Islet of Langerhans (tissue), 1 donor: ENCODE measurements around the gene GREB1L.
"Not testable (repeated sequence)": the region's sequence is repeated elsewhere in the genome, so short reads cannot be mapped to it uniquely, and the experiment has no call there.

Experiments used
- FAIRE-seq: peaks from one replicate; lab custom pipeline; 2011; peaks lifted over from hg19 to GRCh38; lab: Jason Lieb, UNC

GREB1L gene

DNA sequence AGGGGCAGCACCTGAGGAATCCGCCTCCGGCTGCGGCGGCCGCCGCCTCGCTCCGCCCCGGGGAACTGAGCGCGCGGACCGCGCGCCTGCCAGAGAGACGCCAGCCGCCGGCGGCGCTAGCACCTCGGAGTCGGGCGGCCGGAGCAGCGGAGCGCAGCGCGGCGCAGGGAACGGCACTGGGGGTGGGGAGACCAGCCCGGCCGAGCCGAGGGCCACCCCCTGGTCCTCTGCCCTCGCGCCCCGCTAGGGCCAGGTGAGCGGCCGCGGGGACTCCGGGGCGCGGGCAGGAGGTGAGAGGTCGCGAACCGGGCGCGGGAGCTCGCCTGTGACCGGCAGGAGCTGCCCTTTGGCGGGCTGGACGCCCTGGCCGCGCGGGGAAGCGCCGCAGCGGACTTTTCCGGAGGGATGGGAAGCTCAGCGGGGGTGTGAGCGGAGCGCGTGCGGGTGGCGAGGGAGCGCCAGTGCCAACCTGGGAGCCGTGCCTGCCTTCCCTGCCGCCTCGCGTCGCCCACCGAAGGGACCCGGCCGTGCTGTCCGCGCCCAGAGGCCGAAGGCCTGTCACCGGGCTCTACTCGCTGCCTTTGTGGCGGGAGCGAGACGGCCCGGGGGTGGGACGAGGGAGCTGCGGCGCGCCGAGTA, at the start of gene GREB1L:
GREB1L (plus strand) TSS at position 92 of the 639 bp plus-strand sequence. CDS start 141,287 bp downstream, outside the sequence.
- FAIRE-seq = no peak

DNA sequence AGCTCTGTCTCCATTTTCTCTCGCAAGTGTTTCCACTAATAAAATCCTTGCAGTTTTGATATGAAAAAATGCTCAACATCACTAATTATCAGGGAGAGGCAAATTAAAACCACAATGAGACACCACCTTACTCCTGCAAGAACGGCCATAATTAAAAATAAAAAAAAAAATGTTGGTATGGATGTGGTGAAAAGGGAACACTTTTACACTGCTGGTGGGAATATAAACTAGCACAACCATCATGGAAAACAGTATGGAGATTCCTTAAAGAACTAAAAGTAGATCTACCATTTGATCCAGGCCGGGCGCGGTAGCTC, 49.8 kb upstream of the GREB1L start:
- no peak for FAIRE-seq

DNA sequence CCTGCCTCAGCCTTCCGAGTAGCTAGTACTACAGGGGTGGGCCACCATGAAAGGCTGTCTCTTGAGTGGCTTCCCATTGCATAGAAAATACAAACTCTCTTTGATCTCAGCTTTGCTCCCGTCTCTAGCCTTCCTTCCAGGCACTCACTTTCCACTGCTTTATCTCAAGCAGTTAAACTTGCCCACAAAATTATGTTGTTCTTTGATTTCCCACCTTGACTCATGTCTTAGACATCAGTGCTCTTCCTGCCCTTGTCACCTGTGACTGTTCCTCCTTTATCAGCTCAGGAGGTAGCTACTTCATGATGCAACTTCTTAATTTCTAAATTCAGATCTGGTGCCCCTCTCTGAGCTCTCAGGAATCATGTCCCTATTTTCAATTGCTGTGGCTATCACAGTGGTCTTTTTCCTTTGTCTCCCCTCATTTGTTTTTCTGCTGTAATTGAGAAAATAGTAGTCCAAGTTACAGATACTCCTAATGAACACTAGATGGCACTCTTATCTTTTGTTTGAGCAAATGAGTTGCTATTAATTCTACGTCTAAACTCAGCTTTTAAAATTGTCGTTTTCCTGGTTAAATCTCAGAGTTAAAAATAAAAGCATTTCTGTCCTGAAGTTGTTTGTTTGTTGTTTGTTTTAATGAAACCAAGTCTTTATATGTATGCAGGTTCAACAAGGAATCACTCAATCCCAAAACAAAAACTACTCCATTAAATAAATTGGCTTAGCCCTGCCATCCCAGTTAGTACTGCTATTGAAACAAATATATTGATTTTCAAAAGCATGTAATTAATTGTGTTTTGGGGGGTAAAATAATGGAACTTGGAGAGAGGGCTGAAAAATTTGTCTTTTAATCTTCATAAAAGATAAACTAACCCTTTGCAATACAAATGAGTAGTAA, 46.9 kb upstream of the GREB1L start:
- peak; percentile 100 for FAIRE-seq

DNA sequence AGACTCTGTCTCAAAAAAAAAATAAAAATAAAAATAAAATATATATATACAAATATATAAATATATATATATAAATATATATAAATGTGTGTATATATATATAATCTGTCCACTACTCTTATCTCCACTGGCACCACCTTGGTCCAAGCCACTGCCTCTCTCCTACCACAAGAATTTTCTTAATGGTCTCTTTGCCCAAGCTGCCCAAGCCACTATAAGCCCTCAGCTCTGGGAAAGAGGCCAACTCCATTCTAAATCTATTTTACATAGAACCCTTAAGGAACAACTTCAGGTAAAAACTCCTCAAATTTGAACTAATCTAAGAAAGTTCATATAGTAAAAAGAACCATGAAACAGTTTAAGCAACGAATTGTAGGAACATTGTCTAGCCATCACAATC, 45.6 kb upstream of the GREB1L start:
- no peak for FAIRE-seq

DNA sequence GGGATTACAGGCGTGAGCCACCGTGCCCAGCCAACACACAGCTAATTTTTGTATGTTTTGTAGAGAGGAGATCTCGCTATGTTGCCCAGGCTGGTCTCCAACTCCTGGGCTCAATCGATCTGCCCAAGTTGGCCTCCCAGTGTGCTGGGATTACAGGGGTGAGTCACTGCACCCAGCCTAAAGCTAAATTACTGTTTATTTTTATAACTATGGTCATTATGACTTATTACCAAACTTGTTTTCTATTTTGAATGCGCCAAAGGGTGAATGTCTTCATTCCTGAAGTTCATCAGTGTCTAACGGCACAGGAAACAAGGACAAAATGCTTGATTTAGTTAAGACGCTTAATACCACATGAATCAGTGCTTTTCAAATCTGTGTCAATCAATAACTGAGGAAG, 38.9 kb upstream of the GREB1L start:
- no peak for FAIRE-seq

DNA sequence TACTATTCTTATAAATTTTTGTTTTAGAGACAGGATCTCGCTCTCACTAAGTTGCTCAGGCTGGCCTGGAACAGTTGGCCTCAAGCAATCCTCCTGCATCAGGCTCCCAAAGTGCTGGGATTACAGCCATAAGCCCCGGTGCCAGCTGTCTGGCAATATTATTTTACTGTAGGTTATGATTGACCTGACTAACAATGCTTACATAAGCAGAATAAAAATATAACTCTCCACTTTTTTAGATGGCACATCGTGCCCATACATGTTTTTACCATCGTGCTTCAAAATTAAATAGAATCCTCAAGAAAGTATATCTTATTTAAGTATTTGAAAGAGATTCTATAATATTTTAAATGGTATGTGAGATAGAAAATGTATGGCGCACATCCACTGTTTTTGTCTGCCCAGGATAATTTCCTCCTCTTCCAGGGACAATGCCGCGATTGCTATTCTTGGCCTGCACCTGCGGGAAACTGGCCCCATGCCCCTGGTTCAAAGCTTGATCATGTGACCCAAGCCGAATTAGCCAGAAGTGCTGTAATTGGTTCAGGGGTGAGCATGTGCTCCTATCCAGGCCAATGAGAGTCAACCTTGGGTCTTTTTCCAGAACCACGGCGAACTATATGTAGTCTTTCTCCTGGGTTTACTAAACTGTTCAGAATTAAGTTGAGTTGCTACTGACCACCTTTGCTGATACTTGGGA, 38.3 kb upstream of the GREB1L start:
- no peak for FAIRE-seq

DNA sequence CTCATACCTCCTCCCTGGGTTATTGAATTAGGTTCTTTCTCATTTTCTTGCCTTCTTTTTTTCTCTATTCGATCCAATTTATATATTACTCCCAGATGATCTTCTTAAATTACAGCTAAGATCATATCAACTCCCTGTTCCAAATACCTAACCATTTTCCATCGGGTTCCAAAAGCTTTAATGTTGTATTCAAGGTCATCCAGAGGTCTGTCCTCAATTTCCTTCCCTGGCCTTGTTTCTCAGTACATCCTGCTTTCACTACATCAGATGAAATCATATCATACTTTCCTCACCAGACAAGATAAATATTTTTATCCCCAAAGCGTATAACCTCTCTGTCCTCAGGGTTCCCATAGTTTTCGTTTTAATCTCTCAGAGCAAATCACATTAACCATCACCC, 36.3 kb upstream of the GREB1L start:
- no peak for FAIRE-seq

DNA sequence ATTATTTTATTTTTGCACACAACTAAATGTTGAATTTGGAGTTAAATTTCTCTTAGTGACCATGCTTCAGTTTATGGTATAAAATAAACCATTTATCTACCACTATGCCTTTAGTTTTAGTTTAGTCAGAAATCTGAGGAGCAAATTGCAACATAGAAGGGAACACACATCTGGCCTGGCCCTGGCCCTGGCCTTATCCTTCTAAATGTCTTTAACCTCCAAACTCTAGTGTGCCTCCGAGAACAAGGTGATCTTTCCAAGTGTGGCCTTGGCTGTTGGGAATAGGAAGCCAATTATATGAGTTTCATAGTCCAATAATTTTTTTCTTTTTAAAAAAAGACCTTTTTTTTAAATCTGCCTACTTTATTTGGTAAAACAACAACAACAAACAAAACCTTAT, 31.8 kb upstream of the GREB1L start:
- no peak for FAIRE-seq

DNA sequence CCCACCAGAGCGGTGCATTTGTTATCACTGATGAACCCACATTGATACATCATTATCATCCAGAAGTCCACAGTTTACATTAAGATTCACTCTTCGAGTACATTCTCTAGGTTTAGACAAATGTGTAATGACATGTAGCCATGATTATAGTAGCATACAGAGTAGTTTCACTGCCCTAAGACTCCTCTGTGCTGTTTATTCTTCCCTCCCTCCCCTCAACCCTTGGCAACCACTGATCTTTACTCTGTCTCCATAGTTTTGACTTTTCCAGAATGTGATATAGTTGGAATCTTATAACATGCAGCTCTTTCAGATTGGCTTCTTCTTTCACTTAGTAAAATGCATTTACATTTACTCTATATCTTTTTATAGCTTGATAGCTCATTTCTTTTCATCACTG, 31.2 kb upstream of the GREB1L start:
- no peak for FAIRE-seq

DNA sequence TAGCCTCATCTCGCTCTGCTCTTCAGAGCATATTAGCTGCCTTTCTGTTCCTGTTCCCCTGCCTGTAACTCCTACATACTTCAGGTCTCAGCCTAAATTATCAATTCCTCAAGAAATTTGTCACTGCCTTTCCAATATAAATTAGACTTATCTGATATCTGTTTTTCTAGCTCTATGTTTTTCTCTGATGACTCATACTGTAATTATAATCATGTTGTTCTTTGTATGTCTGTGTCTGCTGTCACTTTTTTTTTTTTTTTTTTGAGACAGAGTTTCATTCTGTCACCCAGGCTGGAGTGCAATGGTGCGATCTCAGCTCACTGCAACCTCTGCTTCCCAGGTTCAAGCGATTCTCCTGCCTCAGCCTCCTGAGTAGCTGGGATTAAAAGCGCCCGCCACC, 27.6 kb upstream of the GREB1L start:
- not testable (repeated sequence) for FAIRE-seq

DNA sequence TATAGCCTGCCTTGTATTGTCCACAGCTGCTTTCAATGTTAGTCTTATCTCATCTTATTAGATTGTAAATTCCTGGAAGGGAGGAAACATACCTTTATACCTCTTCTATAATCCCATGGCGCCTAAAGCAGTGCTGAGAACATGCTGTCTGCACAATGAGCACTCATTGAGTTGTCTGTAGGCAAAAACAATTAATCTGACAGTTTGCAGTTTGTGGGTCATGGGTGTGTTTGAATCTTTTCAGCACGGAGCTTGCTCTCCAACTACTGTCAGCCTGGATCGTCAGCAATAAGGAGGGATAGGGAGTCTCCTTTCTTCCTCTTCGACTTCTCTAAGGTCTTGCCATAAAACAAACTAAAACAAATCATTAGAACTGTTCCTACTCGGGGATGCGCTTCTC, 26.5 kb upstream of the GREB1L start:
- FAIRE-seq = no peak

DNA sequence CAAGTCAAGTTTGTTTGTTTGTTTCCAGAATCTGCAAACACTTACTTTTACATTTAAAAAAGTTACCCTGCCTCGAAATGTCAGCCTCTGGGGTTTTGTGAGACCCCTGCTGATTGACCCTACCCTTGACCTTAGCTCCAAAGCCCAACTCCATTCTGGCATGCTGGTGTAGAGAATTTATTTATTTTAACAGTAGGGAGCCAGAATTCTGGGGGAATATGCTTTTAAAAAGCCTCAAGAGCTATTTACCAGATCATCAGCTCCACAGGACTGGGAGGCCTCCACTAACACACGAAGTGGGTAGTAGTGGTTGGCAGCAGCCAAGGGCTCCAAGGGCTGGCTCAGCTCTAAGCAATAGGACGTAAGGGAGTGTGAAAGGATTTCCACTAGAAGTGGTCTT, 23.2 kb upstream of the GREB1L start:
- FAIRE-seq = no peak

DNA sequence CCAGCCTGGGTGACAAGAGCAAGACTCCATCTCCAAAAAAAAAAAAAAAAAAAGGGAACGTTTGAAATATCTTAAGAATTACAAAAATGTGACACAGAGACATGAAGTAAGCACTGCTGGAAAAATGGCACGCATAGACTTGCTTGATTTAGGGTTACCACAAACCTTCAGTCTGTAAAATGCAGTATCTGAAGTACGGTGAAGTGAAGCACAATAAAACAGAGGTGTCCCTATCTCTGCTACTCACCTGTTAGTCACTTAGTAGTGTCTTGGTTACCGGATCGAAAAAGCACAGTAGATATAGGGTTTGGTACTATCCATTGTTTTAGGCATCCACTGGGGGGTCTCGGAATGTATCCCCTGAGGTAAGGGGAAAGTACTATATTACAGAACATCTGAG, 11.6 kb upstream of the GREB1L start:
- no peak for FAIRE-seq

DNA sequence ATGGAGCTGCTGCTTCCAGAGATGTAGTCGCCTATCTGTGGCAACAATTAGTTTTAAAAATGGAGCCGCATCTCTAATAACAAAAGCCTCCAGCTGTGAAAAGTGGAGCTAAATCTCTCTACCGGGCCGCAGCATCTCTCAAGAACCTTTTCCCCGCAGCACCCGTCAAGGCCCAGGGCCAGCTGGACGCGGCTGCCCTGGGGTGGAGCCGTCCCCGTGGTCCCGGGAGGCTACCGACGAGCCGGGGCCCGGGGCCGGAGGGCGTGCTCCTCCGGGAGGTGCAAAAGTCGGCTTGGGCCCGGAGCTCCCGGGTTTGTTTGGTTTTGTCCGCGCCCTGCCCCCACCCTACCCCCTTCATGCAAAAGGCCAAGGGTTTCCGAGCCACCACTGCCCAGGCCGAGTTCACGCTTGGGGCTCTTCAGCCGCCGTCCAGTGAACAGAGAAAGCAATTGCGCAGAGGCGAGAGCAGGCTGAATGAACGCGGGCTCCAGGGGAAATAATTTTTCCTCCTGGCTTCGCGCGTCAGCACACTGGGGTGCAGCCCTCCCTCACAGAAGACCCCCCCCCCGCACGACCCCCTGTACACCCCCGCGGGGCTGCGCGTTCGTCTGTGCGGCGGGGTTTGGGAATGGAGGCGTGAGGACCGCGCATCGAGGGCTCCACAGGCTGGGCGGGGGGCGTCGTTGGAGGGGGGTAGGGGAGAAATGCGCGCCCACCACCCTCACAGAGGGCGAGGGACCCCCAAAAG, 557 bp upstream of the GREB1L start:
- no peak for FAIRE-seq

DNA sequence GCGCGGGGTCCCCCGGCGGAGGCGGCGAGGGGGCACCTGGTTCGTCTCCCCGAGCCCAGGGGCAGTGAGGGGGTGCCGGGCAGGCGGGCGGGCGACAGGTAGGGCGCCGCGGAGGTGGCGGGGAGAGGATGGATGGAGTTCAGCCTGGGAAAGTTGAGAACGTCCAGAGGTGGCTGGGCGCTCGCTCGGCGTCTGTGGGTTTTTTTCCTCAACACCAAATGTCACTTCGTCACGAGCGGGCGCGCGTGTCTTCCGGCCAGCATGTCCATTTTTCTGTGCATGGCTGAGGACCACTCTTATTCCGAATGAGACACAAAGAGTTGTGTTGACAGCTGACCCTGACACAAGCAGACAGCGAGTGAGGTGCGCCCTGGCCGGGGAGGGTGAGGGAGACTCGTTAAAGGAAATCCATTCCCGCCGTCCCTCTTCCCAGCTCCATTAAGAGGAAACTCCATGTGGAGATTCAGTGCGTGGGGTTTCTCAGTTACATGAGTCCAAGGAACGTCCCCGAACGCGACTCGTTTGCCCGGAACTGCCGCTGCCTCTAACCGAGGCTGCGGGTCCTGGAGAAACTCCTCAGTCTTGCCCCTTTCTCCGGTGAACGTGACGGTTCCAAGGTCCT, 859 bp downstream of the GREB1L start:
- no peak for FAIRE-seq

DNA sequence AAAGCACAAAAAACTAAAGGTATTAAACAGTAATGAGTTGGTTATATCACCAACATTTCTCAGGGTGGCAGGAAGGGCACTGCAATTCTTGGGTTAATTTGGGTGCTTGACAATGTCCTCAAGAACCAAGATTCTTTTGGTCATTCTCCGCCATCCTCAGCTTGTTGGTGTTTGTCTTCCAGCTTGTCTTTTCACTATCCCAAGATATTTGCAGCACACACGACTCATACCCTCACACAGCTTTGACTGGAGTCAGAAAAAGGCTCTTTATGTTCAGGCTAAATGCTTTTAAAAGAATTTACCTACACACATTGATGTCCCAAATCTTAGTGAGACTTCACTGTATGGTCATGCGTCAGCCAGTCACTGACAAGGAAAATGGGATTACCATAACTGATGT, 12.5 kb downstream of the GREB1L start:
- FAIRE-seq = no peak

DNA sequence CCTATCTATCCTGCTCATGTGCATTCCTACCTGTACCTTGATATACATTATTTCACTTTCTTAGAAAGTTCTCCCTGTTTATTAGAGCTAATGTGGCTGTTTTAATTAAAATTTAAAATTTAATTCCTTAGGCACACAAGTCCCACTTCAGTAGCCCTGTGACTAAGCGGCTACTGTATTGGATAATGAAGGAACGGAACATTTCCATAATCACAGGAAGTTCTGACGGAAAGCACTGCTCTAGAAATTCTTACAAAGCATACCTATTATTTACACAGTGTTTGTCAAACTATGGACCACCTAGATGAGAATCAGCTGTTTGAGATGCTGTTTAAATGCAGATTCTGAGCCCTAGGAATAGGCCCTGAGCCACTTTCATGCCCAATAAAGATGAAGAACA, 13.2 kb downstream of the GREB1L start:
- FAIRE-seq = no peak

DNA sequence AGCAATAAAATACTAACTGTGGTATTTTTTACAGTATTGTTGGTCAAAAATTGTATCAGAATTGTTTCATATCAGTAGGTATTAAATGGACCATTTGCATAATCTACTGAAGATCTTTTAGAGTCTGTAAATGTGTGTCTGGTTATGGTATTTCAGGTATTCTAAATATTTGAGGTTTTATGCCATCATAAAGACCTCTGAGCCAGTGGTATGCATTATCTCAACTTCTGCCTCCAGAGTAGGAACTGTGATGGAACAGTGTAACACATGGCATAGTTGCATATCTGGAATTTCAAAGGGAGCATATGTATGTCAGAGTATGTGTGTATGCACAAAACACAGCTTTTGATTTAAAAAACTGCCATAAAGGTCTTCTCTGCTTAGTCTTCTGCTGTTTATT, 15.4 kb downstream of the GREB1L start:
- no peak for FAIRE-seq

DNA sequence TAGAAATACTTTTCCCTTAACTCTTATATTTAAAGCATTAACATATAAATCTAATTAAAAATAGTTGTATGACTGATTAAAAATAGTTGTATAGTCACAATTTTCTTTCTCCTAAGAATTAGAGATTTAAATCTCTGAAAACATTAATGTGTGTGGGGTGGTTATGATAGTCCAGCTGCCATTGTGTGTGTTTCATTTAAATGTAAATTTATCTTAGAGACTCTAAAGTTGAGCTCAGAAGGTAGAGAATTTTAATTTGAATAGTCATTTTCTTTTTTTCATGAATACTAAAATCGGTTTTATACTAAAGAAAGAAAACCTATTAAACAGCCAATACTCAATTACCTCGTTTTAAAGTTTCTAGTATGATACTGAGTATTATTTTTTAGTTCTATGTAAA, 18.6 kb downstream of the GREB1L start:
- no peak for FAIRE-seq

DNA sequence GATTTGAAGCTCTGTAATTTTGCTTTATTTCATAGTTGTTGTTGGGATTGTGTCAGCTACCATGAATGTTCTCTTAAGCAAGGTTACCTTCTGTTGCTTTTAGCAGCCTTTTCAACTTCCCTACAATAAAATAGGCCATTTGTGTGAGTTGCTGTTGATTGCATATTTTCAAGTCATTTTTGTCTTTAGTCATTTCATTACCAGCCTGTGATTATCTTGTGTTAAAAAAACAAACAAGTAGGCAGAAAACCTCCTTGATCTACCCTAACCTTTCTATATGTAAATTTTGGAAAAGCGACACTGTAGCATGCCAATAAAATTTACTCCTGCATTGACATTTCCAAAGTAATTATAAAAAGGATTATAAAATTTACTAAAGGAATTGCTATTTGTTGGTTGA, 19.3 kb downstream of the GREB1L start:
- no peak for FAIRE-seq

DNA sequence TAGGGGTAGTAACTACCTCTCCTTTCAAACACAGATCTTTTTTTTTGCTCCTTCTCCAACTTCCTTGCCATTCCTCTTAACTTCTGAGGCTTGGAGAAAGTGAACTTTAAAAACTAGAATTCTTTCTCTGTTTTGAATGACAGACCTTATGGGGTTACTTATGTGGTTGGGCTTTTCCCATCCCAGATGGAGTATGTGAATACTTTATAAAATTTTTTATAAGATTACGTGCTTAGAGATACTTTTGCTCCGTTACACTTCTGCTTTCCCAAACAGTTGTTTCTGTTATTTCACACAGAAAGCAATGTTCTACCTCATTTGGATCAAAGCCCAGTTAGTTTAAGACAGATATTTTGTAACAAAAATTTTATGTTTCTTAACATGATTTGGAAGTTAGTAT, 20.2 kb downstream of the GREB1L start:
- no peak for FAIRE-seq

DNA sequence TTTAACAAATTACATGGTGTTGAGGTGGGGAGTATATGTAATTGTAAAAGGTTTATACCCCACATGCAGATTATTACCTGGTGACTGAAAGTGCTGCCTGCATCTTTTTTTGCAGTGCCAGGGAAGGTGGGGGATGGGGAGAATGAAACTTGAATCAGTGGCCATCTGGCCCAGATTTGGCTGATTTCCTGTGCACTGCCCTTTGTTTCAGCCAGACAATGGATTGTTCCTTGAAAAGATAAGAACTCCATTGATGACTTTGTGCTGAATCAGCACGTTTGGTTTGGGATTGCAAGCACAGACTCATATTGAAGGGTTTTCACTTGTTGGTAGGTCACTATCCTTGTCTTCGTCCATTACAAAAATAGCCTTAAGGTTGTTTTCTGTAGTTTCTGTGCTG, 20.9 kb downstream of the GREB1L start:
- no peak for FAIRE-seq
